ENCODE measurements around the gene GSX2. TPM values are rescaled to one million over a fixed set of nuclear protein-coding genes. Genes with fewer than 3 reads are reported as not detected.

GSX2 gene
- total RNA-seq, 1 donor from 2014 or later, result not detected

- Mint-ChIP-seq H3K4me1 (peaks cover 32% of the 10 kb centered on the region), H3K27ac (no peak overlapping the region), H3K4me3 (no peak overlapping the region), H3K9me3 (no peaks in the 10 kb centered on the region), H3K36me3 (no peaks in the 10 kb centered on the region), H3K27me3 (ENCODE audit: low read depth) (no peaks in the 10 kb centered on the region)
- DNase-seq (ENCODE audit: low spot score in 2 of 2, unreplicated experiment in 2 of 2), result no peak
- TF ChIP-seq CTCF (IDR thresholded peaks at IDR 0.05; ENCODE audit: unreplicated experiment), result no peak
These were observed 41.8 kb upstream of the GSX2 start for GRCh38 chr4:54058171-54058570.

DNA sequence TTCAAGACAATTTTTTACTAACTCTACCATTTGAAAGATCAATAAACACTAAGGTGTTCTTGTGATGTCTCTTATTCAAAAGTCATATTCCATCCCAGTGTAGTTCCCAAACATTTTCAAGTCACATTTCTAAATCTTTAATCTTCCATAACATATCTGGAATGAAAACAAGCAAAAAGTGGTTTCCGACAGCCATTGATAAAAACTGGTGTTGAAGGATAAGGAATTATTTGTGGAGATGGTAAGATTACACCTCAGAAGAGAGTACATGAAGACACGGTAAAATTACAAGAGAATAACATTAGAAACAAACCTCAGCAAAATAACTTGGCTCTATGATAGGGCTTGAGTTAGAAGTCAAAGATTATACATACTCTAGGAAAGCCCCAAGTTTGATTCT is 39.8 kb upstream of the GSX2 start:
- Mint-ChIP-seq H3K4me1 (peaks cover 38% of the 10 kb centered on the region), H3K4me3 (no peak overlapping the region), H3K27ac (no peak overlapping the region), H3K9me3 (no peaks in the 10 kb centered on the region), H3K36me3 (no peaks in the 10 kb centered on the region), H3K27me3 (ENCODE audit: low read depth) (no peaks in the 10 kb centered on the region)
- DNase-seq (ENCODE audit: low spot score in 2 of 2, unreplicated experiment in 2 of 2), result no peak
- no peak for TF ChIP-seq CTCF (IDR thresholded peaks at IDR 0.05; ENCODE audit: unreplicated experiment)

DNA sequence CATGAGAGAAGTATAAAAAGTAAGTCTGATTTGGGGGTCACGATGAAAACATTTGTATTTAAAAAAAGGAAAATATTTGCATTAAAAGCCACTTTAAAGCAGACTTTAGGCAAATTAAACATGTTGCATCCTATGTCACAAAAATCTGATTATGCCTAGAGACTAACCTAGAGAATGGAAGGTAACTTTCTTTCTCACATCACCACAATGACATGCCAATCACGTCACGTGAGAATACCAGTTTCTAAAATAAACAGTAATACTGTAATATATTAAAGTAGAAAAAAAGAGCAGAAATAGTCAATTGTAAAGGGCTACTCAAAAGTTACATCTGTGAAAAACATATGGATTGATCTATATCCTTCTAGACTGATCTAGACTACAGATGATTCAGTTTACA is 38.9 kb upstream of the GSX2 start:
- H3K4me1 Mint-ChIP-seq, result peaks cover 43% of the 10 kb centered on the region
- no peak overlapping the region for H3K27ac Mint-ChIP-seq

DNA sequence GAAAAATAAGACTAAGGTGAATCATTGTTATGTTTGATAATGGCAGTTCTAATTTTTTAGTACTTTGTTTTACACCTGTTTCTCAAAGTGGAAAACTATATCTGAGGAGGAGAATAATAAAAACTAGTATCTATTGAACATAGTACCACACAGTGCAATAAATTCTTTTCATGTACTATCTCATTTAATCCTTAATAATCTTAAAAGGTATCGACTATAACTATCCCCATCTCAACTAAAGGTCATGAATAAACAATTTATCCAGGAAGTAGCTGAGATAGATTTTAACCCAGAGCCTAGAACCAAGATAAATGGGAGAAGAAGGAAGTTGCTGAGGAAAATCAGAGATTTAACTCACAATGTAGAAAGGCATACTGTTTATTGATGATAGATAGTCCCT is 38.1 kb upstream of the GSX2 start:
- H3K4me1 Mint-ChIP-seq, result peaks cover 43% of the 10 kb centered on the region
- TF ChIP-seq CTCF (IDR thresholded peaks at IDR 0.05; ENCODE audit: unreplicated experiment), result no peak
- H3K27me3 Mint-ChIP-seq (ENCODE audit: low read depth), result no peaks in the 10 kb centered on the region
- DNase-seq (ENCODE audit: low spot score in 2 of 2, unreplicated experiment in 2 of 2), result no peak
- no peaks in the 10 kb centered on the region for H3K36me3 Mint-ChIP-seq
- H3K27ac Mint-ChIP-seq, result no peak overlapping the region
- no peaks in the 10 kb centered on the region for H3K9me3 Mint-ChIP-seq
- H3K4me3 Mint-ChIP-seq, result peak overlapping the region; percentile 26

More for the DNA sequence above, 38.9 kb upstream of the GSX2 start:
- no peak overlapping the region for H3K4me3 Mint-ChIP-seq
- no peak for TF ChIP-seq CTCF (IDR thresholded peaks at IDR 0.05; ENCODE audit: unreplicated experiment)
- DNase-seq (ENCODE audit: low spot score in 2 of 2, unreplicated experiment in 2 of 2), result no peak
- no peaks in the 10 kb centered on the region for H3K9me3 Mint-ChIP-seq
- H3K36me3 Mint-ChIP-seq, result no peaks in the 10 kb centered on the region
- no peaks in the 10 kb centered on the region for H3K27me3 Mint-ChIP-seq (ENCODE audit: low read depth)

GRCh38 chr4:54062392-54062791 is 37.6 kb upstream of the GSX2 start:
- Mint-ChIP-seq H3K4me3 (peak overlapping the region; percentile 93), H3K27ac (peak overlapping the region; percentile 96), H3K9me3 (no peaks in the 10 kb centered on the region), H3K27me3 (ENCODE audit: low read depth) (no peaks in the 10 kb centered on the region), H3K4me1 (peaks cover 44% of the 10 kb centered on the region), H3K36me3 (no peaks in the 10 kb centered on the region)
- TF ChIP-seq CTCF (IDR thresholded peaks at IDR 0.05; ENCODE audit: unreplicated experiment), result no peak
- no peak for DNase-seq (ENCODE audit: low spot score in 2 of 2, unreplicated experiment in 2 of 2)

DNA sequence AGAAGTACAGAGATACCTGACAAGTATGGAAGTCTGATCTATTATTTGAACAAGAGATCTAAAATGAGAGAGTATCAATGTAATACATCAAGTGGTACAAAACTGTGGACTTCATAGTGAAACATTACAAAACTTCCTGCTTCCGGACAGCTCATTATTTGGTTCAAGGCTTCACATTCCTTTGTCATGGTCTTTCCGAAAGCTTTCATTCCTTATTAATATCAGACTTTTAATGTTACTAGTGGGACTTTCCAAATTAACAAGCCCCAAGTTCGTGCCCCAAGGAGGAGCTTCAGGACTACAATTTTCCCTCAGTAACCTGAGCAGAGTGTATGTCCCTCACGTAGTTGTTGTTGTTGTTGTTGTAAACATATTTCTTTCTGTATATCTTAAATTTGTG is 36.7 kb upstream of the GSX2 start:
- Mint-ChIP-seq H3K4me1 (peaks cover 42% of the 10 kb centered on the region), H3K27ac (peak overlapping the region; percentile 96), H3K9me3 (no peaks in the 10 kb centered on the region), H3K27me3 (ENCODE audit: low read depth) (no peaks in the 10 kb centered on the region), H3K4me3 (peak overlapping the region; percentile 93), H3K36me3 (no peaks in the 10 kb centered on the region)
- no peak for TF ChIP-seq CTCF (IDR thresholded peaks at IDR 0.05; ENCODE audit: unreplicated experiment)
- no peak for DNase-seq (ENCODE audit: low spot score in 2 of 2, unreplicated experiment in 2 of 2)

All from mesothelial cell of epicardium (in vitro differentiated cells).